ENCODE measurements around the gene VWC2. TPM values are rescaled to one million over a fixed set of nuclear protein-coding genes. Genes with fewer than 3 reads are reported as not detected.

VWC2 gene
- 0.50 and 0.67 TPM in 2 replicates for polyA plus RNA-seq

DNA sequence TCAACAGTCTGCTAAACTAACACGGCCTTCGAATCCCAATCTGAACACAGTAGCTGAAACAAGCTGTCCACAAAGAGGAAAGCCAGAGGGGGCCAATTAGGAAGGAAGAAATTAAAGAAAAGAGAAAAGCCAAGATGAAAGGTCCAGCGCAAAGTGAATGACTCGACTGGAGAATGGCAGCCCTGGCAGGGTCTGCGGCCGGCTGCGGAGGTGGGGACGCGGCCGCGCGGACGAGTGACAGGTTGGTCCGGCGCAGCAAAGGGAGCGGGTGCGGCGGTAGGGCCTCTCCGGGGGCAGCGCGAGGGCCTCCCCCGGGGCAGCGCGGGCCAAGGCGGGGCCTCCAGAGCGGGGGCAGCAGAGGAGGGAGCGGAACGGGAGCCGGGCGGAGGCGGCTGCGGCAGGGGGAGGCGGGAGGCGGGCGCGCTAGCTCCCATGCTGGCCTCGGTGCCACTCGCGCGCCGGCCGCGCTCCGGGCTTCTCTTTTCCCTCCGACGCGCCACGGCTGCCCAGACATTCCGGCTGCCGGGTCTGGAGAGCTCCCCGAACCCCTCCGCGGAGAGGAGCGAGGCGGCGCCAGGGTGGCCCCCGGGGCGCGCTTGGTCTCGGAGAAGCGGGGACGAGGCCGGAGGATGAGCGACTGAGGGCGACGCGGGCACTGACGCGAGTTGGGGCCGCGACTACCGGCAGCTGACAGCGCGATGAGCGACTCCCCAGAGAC lies at the start of gene VWC2:
Gene VWC2, plus strand, starts transcription at position 421 of the 718 bp plus-strand sequence. CDS start 1,798 bp downstream, outside the sequence.

